ENCODE measurements around the gene BAK1. TPM values are rescaled to one million over a fixed set of nuclear protein-coding genes. Genes with fewer than 3 reads are reported as not detected.
A peak's percentile ranks its signal among the peaks of the same experiment; 100 is the strongest.

BAK1 gene
- total RNA-seq, 6 experiments from 2014 or later: 4.4 to 11.4 (median 6.5) TPM

DNA sequence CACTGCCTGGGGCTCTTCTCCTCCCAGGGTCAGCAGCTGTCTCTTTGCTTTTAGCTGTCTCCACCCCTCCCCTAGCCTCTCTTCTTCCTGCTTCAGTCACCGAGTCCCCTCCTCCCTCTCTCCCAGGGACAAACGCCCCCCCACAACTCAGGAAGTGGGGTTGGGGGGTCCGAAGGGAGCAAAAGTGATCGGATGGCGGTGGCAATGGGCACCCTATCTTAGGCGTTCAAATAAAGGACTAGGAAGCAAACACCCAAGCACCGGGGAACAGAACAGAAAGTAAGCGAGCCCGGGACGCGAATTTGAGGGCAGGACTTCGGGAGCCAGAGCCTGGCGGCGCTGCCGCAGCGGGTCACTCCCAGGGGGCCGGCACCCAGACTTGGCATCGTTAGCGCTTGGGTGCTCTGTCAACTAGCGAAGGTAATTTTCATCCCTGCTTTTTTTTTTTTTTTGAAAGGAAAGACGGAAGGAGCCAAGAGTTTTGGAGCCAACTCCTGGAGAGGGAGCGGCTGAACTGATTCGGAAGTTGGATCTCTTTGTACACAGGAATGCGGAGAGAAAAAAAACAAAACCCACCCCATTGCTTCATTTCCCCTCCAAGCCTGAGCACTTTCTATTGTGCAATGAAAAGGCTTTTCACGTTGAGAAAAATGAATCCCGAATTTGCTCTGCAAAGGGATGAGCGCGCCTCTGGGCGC, 40.2 kb upstream of the BAK1 start:
- Histone ChIP-seq H3K4me1 (peaks cover 0 to 11% (median 0%) of the 10 kb centered on the region in 4 donors), H3K9me3 (no peaks in the 10 kb centered on the region), H3K27me3 (no peaks in the 10 kb centered on the region), H3K27ac (peak overlapping the region; percentile 31 to 51 (median 48)), H3K36me3 (no peaks in the 10 kb centered on the region), H3K4me3 (peak overlapping the region; percentile 50 to 54 (median 53))
- ATAC-seq: peak; percentile 43 to 59 (median 51)
- peak in 2 of 3 donors; percentile 50 for DNase-seq
- intact Hi-C loops (cut with DNase I): no loop called here
- WGBS (ENCODE audit: insufficient coverage, low coverage, low lambda C conversion rate, missing lambda C conversion rate): under 1% methylated on average over 23 of the region's 29 CpGs
- TF ChIP-seq POLR2A (IDR thresholded peaks at IDR 0.05): no peak
- TF ChIP-seq, protein P1, sequence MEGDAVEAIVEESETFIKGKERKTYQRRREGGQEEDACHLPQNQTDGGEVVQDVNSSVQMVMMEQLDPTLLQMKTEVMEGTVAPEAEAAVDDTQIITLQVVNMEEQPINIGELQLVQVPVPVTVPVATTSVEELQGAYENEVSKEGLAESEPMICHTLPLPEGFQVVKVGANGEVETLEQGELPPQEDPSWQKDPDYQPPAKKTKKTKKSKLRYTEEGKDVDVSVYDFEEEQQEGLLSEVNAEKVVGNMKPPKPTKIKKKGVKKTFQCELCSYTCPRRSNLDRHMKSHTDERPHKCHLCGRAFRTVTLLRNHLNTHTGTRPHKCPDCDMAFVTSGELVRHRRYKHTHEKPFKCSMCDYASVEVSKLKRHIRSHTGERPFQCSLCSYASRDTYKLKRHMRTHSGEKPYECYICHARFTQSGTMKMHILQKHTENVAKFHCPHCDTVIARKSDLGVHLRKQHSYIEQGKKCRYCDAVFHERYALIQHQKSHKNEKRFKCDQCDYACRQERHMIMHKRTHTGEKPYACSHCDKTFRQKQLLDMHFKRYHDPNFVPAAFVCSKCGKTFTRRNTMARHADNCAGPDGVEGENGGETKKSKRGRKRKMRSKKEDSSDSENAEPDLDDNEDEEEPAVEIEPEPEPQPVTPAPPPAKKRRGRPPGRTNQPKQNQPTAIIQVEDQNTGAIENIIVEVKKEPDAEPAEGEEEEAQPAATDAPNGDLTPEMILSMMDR (IDR thresholded peaks at IDR 0.05): no peak

DNA sequence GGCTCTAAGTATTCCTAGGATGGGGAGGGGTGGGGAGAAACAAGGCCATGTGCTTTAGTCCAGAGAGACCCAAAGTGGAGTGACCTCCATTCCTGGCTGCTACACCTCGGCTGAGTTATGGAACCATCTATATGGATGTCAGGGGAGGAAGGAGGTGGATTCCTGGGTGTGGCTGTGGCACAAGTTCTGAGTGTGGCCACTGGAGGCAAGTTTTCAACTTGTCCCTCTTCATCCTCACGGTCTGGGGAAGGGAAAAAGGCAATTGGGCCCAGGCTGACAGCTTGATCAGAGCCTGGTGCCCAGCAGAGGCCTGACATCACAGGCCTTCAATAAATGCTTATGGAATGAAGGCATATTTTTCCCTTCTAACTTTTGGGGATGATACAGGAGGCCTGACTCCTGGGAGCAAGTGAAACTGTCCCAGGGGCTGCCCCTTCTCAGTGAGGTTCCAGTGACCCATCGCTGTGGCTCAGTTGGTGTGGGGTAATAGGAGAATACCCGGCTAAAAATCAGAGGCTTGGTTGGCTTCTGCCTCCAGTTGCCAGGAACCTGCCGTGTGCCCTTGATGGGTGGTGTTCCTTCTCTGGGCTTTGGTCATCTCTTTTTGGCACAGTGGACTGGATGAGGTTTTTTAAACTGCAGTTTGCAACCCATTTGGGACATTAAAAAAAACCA, 39.2 kb upstream of the BAK1 start:
- H3K4me3 ChIP-seq: no peak overlapping the region
- H3K27ac ChIP-seq: no peak overlapping the region

DNA sequence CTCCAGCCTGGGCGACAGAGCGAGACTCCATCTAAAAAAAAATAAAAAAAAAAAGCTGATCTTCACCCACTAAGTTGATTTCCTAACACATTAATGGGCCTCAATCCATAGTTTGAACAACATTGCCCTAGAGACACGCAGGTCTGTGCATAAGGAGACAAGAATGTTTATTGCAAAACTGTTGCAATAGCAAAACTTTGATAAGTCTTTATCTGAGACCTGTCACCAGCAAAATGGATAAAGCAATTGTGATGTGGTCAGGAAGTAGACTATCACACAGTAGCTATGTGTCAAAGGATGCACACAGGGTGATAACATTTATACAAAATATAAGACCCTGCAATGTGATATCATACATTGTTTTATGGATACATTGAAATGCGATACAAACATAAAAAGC, 36.8 kb upstream of the BAK1 start:
- peak in 1 of 4 donors; percentile 5 for ATAC-seq
- intact Hi-C loops (cut with DNase I): no loop called here
- 58% methylated on average over 2 of the region's 4 CpGs for WGBS (ENCODE audit: insufficient coverage, low coverage, low lambda C conversion rate, missing lambda C conversion rate)
- Histone ChIP-seq H3K4me1 (peaks cover 0 to 11% (median 0%) of the 10 kb centered on the region in 4 donors), H3K9me3 (no peaks in the 10 kb centered on the region), H3K27me3 (no peaks in the 10 kb centered on the region), H3K36me3 (no peaks in the 10 kb centered on the region), H3K27ac (no peak overlapping the region), H3K4me3 (no peak overlapping the region)
- TF ChIP-seq POLR2A (IDR thresholded peaks at IDR 0.05): no peak
- TF ChIP-seq, protein P1 (IDR thresholded peaks at IDR 0.05): no peak
- DNase-seq: no peak

More for the DNA sequence above, 39.2 kb upstream of the BAK1 start:
- 28% methylated on average over 3 of the region's 5 CpGs for WGBS (ENCODE audit: insufficient coverage, low coverage, low lambda C conversion rate, missing lambda C conversion rate)
- no peaks in the 10 kb centered on the region for H3K9me3 ChIP-seq
- peaks cover 0 to 11% (median 0%) of the 10 kb centered on the region in 4 donors for H3K4me1 ChIP-seq
- H3K27me3 ChIP-seq: no peaks in the 10 kb centered on the region
- no peaks in the 10 kb centered on the region for H3K36me3 ChIP-seq
- ATAC-seq (no peak), DNase-seq (no peak)
- TF ChIP-seq POLR2A (IDR thresholded peaks at IDR 0.05): no peak
- TF ChIP-seq, protein P1 (IDR thresholded peaks at IDR 0.05): no peak
- intact Hi-C loops (cut with DNase I): no loop called here

DNA sequence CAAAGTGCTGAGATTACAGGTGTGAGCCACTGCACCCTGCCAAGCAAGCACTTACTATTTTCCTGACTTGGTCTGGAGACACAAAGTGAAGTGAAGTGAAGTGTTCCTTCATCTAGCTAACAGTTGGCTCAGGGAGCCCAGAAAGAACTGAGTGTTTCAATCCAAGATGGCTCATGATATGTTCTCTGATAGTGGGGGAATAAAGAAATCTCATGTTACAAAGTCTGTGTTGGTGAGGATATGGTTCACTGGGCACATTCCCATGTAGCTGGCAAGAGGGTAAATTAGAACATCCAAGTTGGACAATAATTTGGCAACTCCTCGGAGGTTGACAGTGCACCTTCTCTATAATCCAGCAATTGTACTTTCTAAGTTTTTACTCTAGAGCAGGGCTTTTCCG, 36.0 kb upstream of the BAK1 start:
- TF ChIP-seq, protein P1 (IDR thresholded peaks at IDR 0.05): no peak
- TF ChIP-seq POLR2A (IDR thresholded peaks at IDR 0.05): no peak
- Histone ChIP-seq H3K36me3 (no peaks in the 10 kb centered on the region), H3K4me1 (peaks cover 0 to 5% (median 0%) of the 10 kb centered on the region in 4 donors), H3K27ac (no peak overlapping the region), H3K4me3 (no peak overlapping the region), H3K27me3 (no peaks in the 10 kb centered on the region), H3K9me3 (no peaks in the 10 kb centered on the region)
- intact Hi-C loops (cut with DNase I): no loop called here
- WGBS (ENCODE audit: insufficient coverage, low coverage, low lambda C conversion rate, missing lambda C conversion rate): 42% methylated on average over 2 of the region's 2 CpGs
- ATAC-seq: no peak
- no peak for DNase-seq
